K562 (cell line): ENCODE data around the gene ABHD1. TPM values are rescaled to one million over a fixed set of nuclear protein-coding genes. Genes with fewer than 3 reads are reported as not detected.

Experiments used
- CREB1 ChIP-seq, 2 experiments: sonication (generic) in 1 of 2; formaldehyde crosslinking in 1 of 2; IDR thresholded peaks; 2 replicates each; pipeline versions ENCODE4 v1.6.1 to v1.8.0; 2012 to 2022; ENCODE audit warnings: inconsistent platforms in 1 of 2, mild to moderate bottlenecking in 1 of 2, missing genetic modification reagents in 1 of 2, moderate library complexity in 1 of 2
- ETV1 ChIP-seq: fragments of 450-650 bp; conservative IDR thresholded peaks from 2 replicates; pipeline ENCODE4 v1.6.1; 2016; ENCODE audit warnings: missing genetic modification characterization, control low read depth, low read depth, missing compliant biosample characterization
- FOXP1 ChIP-seq: sonication (generic); formaldehyde crosslinking; IDR thresholded peaks from 2 replicates; pipeline ENCODE4 v1.8.0; 2022; ENCODE audit warnings: mild to moderate bottlenecking, missing genetic modification reagents
- KLF1 ChIP-seq: fragments of 450-650 bp; IDR thresholded peaks from 2 replicates; pipeline ENCODE4 v1.6.1; 2016; ENCODE audit warnings: missing genetic modification characterization, missing compliant biosample characterization
- polyA plus RNA-seq, 8 experiments: library from polyadenylated mRNA; depleted of rRNA in 4 of 8; stranded (reverse) in 5 of 8; unstranded in 3 of 8; fragments of >200 nt; fragmentation: Nextera tagmentation in 2 of 8; fragmentation: Illumina TruSeq in 1 of 8; extraction: Ambion mirVana in 2 of 8; extraction: Trizol in 1 of 8; gene quantifications; 2 replicates each; pipeline versions ENCODE4 v1.2.1 to v1.2.3, GENCODE V29; 2011 to 2014; ENCODE audit warnings: inconsistent platforms in 1 of 8, missing spikeins in 1 of 8
- total RNA-seq, 7 experiments: library from RNA; depleted of rRNA in 6 of 7; stranded (reverse); fragments of >200 nt in 6 of 7; fragmentation: Illumina TruSeq in 2 of 7; extraction: Trizol in 2 of 7; gene quantifications; 2 replicates each; pipeline versions ENCODE4 v1.2.1 to v1.2.3, GENCODE V29; 2011 to 2021; ENCODE audit warnings: low replicate concordance in 1 of 7
- TF ChIP-seq, protein P1 (sequence below): fragments of 450-650 bp; IDR thresholded peaks from 2 replicates; pipeline ENCODE4 v1.6.1; 2016; ENCODE audit warnings: mild to moderate bottlenecking, moderate library complexity

ABHD1 gene
- total and polyA plus RNA-seq, 9 of the 15 experiments (the other 6 are each of a cell fraction or from before 2014, with no cell fraction given): 0.10 to 0.16 (median 0.11) TPM; not detected in 5

DNA sequence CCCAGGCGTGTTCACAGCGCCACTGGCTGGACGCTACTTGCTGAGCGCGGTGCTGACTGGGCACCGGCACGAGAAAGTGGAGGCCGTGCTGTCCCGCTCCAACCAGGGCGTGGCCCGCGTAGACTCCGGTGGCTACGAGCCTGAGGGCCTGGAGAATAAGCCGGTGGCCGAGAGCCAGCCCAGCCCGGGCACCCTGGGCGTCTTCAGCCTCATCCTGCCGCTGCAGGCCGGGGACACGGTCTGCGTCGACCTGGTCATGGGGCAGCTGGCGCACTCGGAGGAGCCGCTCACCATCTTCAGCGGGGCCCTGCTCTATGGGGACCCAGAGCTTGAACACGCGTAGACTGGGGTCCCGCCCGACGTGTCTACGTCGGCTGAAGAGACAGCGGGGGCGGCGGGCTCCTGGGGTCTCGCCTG lies 37.9 kb upstream of the ABHD1 start (continued):
- TF ChIP-seq, protein P1, sequence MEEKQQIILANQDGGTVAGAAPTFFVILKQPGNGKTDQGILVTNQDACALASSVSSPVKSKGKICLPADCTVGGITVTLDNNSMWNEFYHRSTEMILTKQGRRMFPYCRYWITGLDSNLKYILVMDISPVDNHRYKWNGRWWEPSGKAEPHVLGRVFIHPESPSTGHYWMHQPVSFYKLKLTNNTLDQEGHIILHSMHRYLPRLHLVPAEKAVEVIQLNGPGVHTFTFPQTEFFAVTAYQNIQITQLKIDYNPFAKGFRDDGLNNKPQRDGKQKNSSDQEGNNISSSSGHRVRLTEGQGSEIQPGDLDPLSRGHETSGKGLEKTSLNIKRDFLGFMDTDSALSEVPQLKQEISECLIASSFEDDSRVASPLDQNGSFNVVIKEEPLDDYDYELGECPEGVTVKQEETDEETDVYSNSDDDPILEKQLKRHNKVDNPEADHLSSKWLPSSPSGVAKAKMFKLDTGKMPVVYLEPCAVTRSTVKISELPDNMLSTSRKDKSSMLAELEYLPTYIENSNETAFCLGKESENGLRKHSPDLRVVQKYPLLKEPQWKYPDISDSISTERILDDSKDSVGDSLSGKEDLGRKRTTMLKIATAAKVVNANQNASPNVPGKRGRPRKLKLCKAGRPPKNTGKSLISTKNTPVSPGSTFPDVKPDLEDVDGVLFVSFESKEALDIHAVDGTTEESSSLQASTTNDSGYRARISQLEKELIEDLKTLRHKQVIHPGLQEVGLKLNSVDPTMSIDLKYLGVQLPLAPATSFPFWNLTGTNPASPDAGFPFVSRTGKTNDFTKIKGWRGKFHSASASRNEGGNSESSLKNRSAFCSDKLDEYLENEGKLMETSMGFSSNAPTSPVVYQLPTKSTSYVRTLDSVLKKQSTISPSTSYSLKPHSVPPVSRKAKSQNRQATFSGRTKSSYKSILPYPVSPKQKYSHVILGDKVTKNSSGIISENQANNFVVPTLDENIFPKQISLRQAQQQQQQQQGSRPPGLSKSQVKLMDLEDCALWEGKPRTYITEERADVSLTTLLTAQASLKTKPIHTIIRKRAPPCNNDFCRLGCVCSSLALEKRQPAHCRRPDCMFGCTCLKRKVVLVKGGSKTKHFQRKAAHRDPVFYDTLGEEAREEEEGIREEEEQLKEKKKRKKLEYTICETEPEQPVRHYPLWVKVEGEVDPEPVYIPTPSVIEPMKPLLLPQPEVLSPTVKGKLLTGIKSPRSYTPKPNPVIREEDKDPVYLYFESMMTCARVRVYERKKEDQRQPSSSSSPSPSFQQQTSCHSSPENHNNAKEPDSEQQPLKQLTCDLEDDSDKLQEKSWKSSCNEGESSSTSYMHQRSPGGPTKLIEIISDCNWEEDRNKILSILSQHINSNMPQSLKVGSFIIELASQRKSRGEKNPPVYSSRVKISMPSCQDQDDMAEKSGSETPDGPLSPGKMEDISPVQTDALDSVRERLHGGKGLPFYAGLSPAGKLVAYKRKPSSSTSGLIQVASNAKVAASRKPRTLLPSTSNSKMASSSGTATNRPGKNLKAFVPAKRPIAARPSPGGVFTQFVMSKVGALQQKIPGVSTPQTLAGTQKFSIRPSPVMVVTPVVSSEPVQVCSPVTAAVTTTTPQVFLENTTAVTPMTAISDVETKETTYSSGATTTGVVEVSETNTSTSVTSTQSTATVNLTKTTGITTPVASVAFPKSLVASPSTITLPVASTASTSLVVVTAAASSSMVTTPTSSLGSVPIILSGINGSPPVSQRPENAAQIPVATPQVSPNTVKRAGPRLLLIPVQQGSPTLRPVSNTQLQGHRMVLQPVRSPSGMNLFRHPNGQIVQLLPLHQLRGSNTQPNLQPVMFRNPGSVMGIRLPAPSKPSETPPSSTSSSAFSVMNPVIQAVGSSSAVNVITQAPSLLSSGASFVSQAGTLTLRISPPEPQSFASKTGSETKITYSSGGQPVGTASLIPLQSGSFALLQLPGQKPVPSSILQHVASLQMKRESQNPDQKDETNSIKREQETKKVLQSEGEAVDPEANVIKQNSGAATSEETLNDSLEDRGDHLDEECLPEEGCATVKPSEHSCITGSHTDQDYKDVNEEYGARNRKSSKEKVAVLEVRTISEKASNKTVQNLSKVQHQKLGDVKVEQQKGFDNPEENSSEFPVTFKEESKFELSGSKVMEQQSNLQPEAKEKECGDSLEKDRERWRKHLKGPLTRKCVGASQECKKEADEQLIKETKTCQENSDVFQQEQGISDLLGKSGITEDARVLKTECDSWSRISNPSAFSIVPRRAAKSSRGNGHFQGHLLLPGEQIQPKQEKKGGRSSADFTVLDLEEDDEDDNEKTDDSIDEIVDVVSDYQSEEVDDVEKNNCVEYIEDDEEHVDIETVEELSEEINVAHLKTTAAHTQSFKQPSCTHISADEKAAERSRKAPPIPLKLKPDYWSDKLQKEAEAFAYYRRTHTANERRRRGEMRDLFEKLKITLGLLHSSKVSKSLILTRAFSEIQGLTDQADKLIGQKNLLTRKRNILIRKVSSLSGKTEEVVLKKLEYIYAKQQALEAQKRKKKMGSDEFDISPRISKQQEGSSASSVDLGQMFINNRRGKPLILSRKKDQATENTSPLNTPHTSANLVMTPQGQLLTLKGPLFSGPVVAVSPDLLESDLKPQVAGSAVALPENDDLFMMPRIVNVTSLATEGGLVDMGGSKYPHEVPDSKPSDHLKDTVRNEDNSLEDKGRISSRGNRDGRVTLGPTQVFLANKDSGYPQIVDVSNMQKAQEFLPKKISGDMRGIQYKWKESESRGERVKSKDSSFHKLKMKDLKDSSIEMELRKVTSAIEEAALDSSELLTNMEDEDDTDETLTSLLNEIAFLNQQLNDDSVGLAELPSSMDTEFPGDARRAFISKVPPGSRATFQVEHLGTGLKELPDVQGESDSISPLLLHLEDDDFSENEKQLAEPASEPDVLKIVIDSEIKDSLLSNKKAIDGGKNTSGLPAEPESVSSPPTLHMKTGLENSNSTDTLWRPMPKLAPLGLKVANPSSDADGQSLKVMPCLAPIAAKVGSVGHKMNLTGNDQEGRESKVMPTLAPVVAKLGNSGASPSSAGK: peak; percentile 54
- no peak for TF ChIP-seq ETV1 (tag)
- no peak for TF ChIP-seq CREB1 (IDR thresholded peaks at IDR 0.05)
- no peak for TF ChIP-seq CREB1 (CRISPR knock-in tag; IDR thresholded peaks at IDR 0.05)
- peak; percentile 8; the same call in 1 of the 2 replicates for TF ChIP-seq FOXP1
- peak; percentile 69; the same call in 1 of the 2 replicates for TF ChIP-seq KLF1
- TF ChIP-seq, all 486 proteins: peak for 42
